ENCODE data around the gene GLRA1.

GLRA1 gene

DNA sequence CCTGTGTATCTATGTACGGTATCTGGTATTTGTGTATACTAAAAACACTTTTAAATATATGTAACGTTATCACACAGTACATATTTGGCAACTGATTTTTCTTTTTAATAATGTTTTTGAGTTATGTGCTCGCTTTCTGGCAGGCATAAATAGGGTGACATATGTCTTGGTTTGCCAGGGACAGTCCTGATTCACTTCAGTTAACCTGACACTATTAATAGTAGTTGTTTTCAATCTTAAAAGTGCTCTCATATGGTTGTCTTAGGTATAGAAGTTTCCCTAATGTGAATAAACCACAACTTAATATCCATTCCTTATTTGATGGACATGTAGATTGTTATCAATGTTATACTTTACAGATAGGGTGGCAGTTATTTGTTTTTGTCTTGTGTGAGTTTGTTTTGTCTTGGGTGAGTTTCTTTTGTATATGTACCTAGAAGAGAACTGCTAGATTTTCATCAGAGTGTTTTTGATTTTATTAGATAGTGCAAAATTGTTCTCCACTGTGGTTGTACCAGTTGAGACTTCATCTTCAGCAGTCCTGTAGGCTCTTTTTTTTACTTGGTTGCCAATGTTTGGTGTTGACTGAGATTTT lies 145.0 kb downstream of the GLRA1 start:
- TF ChIP-seq POLR2A (IDR thresholded peaks at IDR 0.05; ENCODE audit: low read depth, low read length) = no peak
- FAIRE-seq (peak; percentile 23), DNase-seq (ENCODE audit: insufficient read length, low spot score) (no peak)

DNA sequence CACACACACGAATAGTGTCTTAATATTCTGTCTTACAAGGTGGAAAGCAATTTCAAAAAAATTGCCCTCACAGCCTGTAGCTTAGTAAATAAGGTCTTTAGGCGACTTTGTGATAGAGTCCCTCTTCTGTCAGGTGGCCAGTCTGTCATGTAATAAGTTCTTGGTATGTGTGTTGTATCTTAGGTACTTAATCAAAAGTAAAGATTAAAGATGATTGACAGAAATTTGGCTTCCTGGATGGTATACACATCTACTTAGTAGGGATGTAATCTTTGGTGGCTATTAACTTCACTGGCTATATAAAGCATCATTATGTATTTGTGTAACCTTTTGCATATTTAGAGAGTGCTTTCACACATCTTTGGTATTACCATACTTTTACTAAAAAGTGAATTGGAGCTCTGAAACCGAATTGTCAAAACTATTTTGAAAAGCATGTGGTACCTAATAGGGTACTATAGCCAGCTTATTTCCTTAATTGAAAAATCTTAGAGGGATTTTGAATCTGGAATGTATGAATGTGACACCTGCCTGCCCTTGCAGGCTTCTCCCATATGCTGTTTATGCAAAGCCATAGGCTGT lies 149.5 kb downstream of the GLRA1 start:
- no peak for TF ChIP-seq POLR2A (IDR thresholded peaks at IDR 0.05; ENCODE audit: low read depth, low read length)
- no peak for DNase-seq (ENCODE audit: insufficient read length, low spot score)
- no peak for FAIRE-seq

DNA sequence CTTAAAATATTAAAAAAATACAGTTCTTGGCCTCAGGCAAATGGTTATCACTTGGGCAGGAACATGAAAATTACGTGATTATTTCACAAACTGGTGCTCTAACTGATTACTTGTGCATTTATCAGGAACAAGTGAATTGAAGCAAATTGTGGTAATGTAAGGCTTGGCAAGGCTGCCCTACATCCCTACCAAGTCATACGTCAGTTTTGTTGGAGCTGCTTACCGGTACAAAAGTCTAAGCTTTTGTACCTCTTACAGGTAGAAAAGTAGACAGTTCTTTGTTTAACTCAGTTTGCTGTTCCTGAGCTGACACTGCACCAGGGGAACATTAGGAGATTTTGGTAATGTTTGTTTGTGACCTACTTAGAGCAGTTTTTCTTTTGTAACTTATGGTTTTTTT lies 150.7 kb downstream of the GLRA1 start:
- no peak for TF ChIP-seq POLR2A (IDR thresholded peaks at IDR 0.05; ENCODE audit: low read depth, low read length)
- FAIRE-seq (no peak), DNase-seq (ENCODE audit: insufficient read length, low spot score) (no peak)

DNA sequence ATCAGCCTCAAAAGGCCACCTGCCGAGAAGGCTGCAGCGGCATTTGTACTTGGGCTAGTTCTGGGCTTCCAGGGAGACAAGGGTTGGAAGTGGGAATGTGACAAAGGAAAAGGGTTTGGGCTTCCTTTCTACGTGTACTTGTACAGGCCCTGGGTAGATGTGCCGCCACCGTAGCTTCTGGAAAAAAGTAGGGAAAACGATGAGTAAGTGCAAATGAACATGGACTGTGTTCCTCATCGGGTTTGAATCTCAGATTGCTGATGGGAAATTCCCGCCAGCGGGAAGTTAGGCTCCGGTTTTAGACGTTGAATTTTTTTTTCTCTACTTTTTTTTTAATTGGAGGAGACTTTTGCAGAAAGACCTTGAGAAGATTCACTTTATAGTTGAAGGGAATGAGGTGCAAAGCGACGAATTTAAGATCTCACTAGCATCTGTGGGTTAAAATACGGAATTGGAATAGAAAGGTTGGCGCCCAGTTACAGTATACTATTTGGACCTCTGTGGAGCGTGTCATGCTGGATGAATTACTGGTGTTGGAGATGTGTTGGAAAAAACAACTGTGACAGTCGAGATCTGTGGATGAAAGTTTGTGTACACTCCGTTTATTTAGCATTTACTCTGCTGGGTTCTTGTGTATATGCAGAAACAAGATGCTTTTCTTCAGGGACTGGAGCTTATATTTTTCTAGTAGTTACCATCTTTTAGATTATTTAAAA lies 151.6 kb downstream of the GLRA1 start:
- DNase-seq (ENCODE audit: insufficient read length, low spot score) (no peak), FAIRE-seq (no peak)
- TF ChIP-seq POLR2A (IDR thresholded peaks at IDR 0.05; ENCODE audit: low read depth, low read length) = 0 out of 2 replicates have a peak, but pooled peaks have one; percentile 1
